Liver (tissue), 9 donors: ENCODE results near the gene ATP5PF. TPM values are rescaled to one million over a fixed set of nuclear protein-coding genes. Genes with fewer than 3 reads are reported as not detected.
"Not testable (repeated sequence)": the region's sequence is repeated elsewhere in the genome, so short reads cannot be mapped to it uniquely, and the experiment has no call there.

Experiments used
- DNase-seq: peaks from one replicate; pipeline ENCODE4 v3.0.0-alpha.2; 2017; ENCODE audit warnings: low spot score
- H3K27ac ChIP-seq, 2 donors: one replicate each; pipeline ENCODE4 v1.7.0; 2013; ENCODE audit warnings: inconsistent platforms in 2 of 2, low read length in 2 of 2, control low read depth in 1 of 2, low read depth in 1 of 2, mild to moderate bottlenecking in 1 of 2
- H3K27me3 ChIP-seq, 4 donors: one replicate each; pipeline versions ENCODE4 v1.6.1 to v1.7.0; 2013; ENCODE audit warnings: low read length in 3 of 4, inconsistent platforms in 1 of 4, mild to moderate bottlenecking in 1 of 4, moderate library complexity in 1 of 4; ENCODE audit not compliant: control insufficient read depth in 4 of 4, insufficient read depth in 4 of 4
- H3K36me3 ChIP-seq, 4 donors: one replicate each; pipeline versions ENCODE4 v1.6.1 to v1.7.0; 2013; ENCODE audit warnings: low read length in 3 of 4, mild to moderate bottlenecking in 3 of 4, low read depth in 1 of 4, moderate library complexity in 1 of 4; ENCODE audit not compliant: control insufficient read depth in 4 of 4, insufficient read depth in 3 of 4
- H3K4me1 ChIP-seq, 4 donors: one replicate each; pipeline versions ENCODE4 v1.6.1 to v1.7.0; 2013; ENCODE audit warnings: low read length in 3 of 4, mild to moderate bottlenecking in 3 of 4, moderate library complexity in 1 of 4; ENCODE audit not compliant: control insufficient read depth in 4 of 4, insufficient read depth in 4 of 4
- H3K4me3 ChIP-seq, 3 donors: one replicate each; pipeline versions ENCODE4 v1.6.1 to v1.7.0; 2013; ENCODE audit warnings: low read length in 3 of 3, control low read depth in 1 of 3, low read depth in 1 of 3, mild to moderate bottlenecking in 1 of 3
- H3K9ac ChIP-seq, 2 donors: one replicate each; pipeline ENCODE4 v1.7.0; 2013; ENCODE audit warnings: low read length in 2 of 2, mild to moderate bottlenecking in 2 of 2, moderate library complexity in 2 of 2, control low read depth in 1 of 2, low read depth in 1 of 2
- H3K9me3 ChIP-seq, 4 donors: one replicate each; pipeline versions ENCODE4 v1.6.1 to v1.7.0; 2013; ENCODE audit warnings: low read length in 3 of 4; ENCODE audit not compliant: control insufficient read depth in 4 of 4
- EGR1 ChIP-seq, 2 donors: IDR thresholded peaks; 2 replicates each; pipeline ENCODE4 v1.6.1; 2016 to 2018; ENCODE audit warnings: antibody characterized with exemption in 2 of 2, low read depth in 2 of 2
- FOXA1 ChIP-seq: IDR thresholded peaks from 2 replicates; pipeline ENCODE4 v1.6.1; 2016; ENCODE audit warnings: antibody characterized with exemption
- FOXA2 ChIP-seq: IDR thresholded peaks from 2 replicates; pipeline ENCODE4 v1.6.1; 2016; ENCODE audit warnings: antibody characterized with exemption
- GABPA ChIP-seq, 2 donors: IDR thresholded peaks in 1 of 2; conservative IDR thresholded peaks in 1 of 2; 2 replicates each; pipeline ENCODE4 v1.6.1; 2016; ENCODE audit warnings: antibody characterized with exemption in 2 of 2, mild to moderate bottlenecking in 1 of 2, moderate library complexity in 1 of 2
- HNF4A ChIP-seq, 2 donors: conservative IDR thresholded peaks; 2 replicates each; pipeline ENCODE4 v1.6.1; 2016; ENCODE audit warnings: antibody characterized with exemption in 2 of 2, mild to moderate bottlenecking in 2 of 2
- HNF4G ChIP-seq: IDR thresholded peaks from 2 replicates; pipeline ENCODE4 v1.6.1; 2016; ENCODE audit warnings: antibody characterized with exemption
- JUND ChIP-seq, 2 donors: IDR thresholded peaks; 2 replicates each; pipeline ENCODE4 v1.6.1; 2016; ENCODE audit warnings: antibody characterized with exemption in 2 of 2
- NR2F2 ChIP-seq: IDR thresholded peaks from 2 replicates; pipeline ENCODE4 v1.6.1; 2016; ENCODE audit warnings: antibody characterized with exemption
- RAD21 ChIP-seq, 2 donors: IDR thresholded peaks; 2 replicates each; pipeline ENCODE4 v1.6.1; 2016; ENCODE audit warnings: antibody characterized with exemption in 2 of 2, mild to moderate bottlenecking in 2 of 2
- RXRA ChIP-seq, 2 donors: IDR thresholded peaks; 2 replicates each; pipeline ENCODE4 v1.6.1; 2017 to 2018; ENCODE audit warnings: antibody characterized with exemption in 2 of 2, mild to moderate bottlenecking in 1 of 2
- SP1 ChIP-seq: IDR thresholded peaks from 2 replicates; pipeline ENCODE4 v1.6.1; 2018; ENCODE audit warnings: antibody characterized with exemption, mild to moderate bottlenecking
- TAF1 ChIP-seq: conservative IDR thresholded peaks from 2 replicates; pipeline ENCODE4 v1.6.1; 2016; ENCODE audit warnings: antibody characterized with exemption, mild to moderate bottlenecking
- YY1 ChIP-seq: IDR thresholded peaks from 2 replicates; pipeline ENCODE4 v1.6.1; 2016; ENCODE audit warnings: antibody characterized with exemption, mild to moderate bottlenecking
- WGBS: extraction: QIAGEN DNeasy Blood & Tissue Kit; methylation state at CpG from one replicate; pipeline ENCODE4 v1.1.7; 2013; 5-methylcytosine and 5-hydroxymethylcytosine counted together
- polyA plus RNA-seq, 2 donors: library from polyadenylated mRNA; stranded (reverse) in 1 of 2; unstranded in 1 of 2; fragments of 200-250 nt in 1 of 2; fragments of >200 nt in 1 of 2; fragmentation: Nextera tagmentation in 1 of 2; extraction: Ambion mirVana in 1 of 2; gene quantifications; one replicate each; pipeline versions ENCODE4 v1.2.1 to v1.2.3, GENCODE V29; 2013 to 2015
- total RNA-seq, 2 donors: library from RNA; depleted of rRNA; stranded (reverse); fragments of >200 nt; gene quantifications; one replicate each; pipeline ENCODE4 v1.2.3, GENCODE V29; 2014
- TF ChIP-seq, protein P1 (sequence below): IDR thresholded peaks from 2 replicates; pipeline ENCODE4 v1.6.1; 2016; ENCODE audit warnings: antibody characterized with exemption, mild to moderate bottlenecking
- TF ChIP-seq, protein P2 (sequence below): IDR thresholded peaks from 2 replicates; pipeline ENCODE4 v1.6.1; 2016; ENCODE audit warnings: antibody characterized with exemption
- TF ChIP-seq, protein P3 (sequence below): fragments of 150-350 bp; IDR thresholded peaks from 2 replicates; pipeline ENCODE4 v1.5.1; 2017; ENCODE audit warnings: improper control_type of control experiment, low read depth, low read length; ENCODE audit not compliant: missing input control
- TF ChIP-seq, protein P4 (sequence below): IDR thresholded peaks from 2 replicates; pipeline ENCODE4 v1.6.1; 2016; ENCODE audit warnings: antibody characterized with exemption
- TF ChIP-seq, protein P5 (sequence below): IDR thresholded peaks from 2 replicates; pipeline ENCODE4 v1.6.1; 2016; ENCODE audit warnings: antibody characterized with exemption
- donor health status: healthy.
- donor health status: healthy.
- donor health status: healthy.
- donor health status: healthy.
- donor health status: healthy.

ATP5PF gene, protein sequence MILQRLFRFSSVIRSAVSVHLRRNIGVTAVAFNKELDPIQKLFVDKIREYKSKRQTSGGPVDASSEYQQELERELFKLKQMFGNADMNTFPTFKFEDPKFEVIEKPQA
- 100 to 1,000 TPM in 1 of 2 donors, 10 to 100 TPM in 1; 77.2 to 101 TPM for total RNA-seq
- 100 to 1,000 TPM; 317 to 637 TPM for polyA plus RNA-seq

DNA sequence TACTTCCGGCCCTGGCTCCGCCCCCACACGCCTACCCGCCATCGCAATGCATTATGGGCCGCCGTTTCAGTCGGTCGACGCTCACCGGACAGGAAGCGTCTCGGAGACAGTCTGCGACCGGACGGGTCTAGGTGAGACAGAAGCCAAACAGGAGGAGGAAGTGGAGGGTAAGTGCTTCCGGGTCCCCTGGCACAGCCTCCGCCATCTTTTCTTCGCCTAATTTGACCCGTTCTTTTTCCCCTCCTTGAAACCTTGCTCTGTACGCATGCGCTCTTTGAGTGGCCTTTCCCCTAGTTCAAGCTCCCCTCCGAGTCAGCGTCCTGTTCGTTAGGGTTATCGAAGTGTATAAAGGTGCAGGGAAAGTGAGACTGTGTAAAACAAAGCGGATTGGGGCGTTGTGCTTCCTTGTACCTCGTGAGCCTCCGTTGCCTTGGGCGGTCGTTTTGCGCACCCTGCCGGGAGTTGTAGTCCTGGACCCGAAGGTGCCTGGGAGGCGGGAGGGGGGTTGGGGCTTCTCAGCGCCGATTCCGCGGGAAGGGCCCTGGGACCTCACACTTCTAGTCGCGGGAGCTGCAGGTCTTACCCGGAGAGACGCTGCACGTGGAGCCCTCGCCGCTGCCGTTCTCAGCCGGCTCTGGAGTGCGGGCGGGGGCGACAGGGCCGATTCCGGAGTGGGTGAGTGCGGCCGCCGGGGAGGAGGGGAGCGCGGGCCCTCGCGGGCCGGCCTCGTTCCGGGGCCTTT lies at the start of gene ATP5PF, which contains the start of gene GABPA:
Gene ATP5PF (minus strand): TSS at position 1 of the 742 bp plus-strand sequence. CDS start 5,110 bp downstream, outside the sequence.
Gene GABPA (plus strand): TSS at position 69 of the 742 bp plus-strand sequence. CDS start 6,627 bp downstream, outside the sequence.
- H3K36me3 ChIP-seq, result no peaks in the 10 kb centered on the region
- no peaks in the 10 kb centered on the region for H3K9me3 ChIP-seq
- H3K4me3 ChIP-seq, result peak within 1 kb of the TSS; percentile 71 to 88 (median 78)
- WGBS, result under 1% methylated on average over 64 of the region's 64 CpGs
- DNase-seq, result peak; percentile 96
- H3K27me3 ChIP-seq, result no peaks in the 10 kb centered on the region
- H3K27ac ChIP-seq, result peak within 1 kb of the TSS; percentile 88 to 98
- TF ChIP-seq SP1 (peak; percentile 73), RAD21 (IDR thresholded peaks at IDR 0.05) (peak in 1 of 2 donors; percentile 20), EGR1 (IDR thresholded peaks at IDR 0.05; ENCODE audit: low read depth in 2 of 2) (peak; percentile 83 to 94), NR2F2 (peak; percentile 82), JUND (IDR thresholded peaks at IDR 0.05) (peak; percentile 19 to 58), HNF4A (conservative IDR thresholded peaks at IDR 0.05) (peak; percentile 23 to 36), TAF1 (peak; percentile 78), YY1 (peak; percentile 99), HNF4G (peak; percentile 43), RXRA (IDR thresholded peaks at IDR 0.05) (peak; percentile 84 to 90), GABPA (IDR thresholded peaks at IDR 0.05 in 1 of 2, conservative IDR thresholded peaks at IDR 0.05 in 1 of 2) (peak; percentile 99), FOXA2 (no peak), FOXA1 (no peak)
- TF ChIP-seq, protein P1, sequence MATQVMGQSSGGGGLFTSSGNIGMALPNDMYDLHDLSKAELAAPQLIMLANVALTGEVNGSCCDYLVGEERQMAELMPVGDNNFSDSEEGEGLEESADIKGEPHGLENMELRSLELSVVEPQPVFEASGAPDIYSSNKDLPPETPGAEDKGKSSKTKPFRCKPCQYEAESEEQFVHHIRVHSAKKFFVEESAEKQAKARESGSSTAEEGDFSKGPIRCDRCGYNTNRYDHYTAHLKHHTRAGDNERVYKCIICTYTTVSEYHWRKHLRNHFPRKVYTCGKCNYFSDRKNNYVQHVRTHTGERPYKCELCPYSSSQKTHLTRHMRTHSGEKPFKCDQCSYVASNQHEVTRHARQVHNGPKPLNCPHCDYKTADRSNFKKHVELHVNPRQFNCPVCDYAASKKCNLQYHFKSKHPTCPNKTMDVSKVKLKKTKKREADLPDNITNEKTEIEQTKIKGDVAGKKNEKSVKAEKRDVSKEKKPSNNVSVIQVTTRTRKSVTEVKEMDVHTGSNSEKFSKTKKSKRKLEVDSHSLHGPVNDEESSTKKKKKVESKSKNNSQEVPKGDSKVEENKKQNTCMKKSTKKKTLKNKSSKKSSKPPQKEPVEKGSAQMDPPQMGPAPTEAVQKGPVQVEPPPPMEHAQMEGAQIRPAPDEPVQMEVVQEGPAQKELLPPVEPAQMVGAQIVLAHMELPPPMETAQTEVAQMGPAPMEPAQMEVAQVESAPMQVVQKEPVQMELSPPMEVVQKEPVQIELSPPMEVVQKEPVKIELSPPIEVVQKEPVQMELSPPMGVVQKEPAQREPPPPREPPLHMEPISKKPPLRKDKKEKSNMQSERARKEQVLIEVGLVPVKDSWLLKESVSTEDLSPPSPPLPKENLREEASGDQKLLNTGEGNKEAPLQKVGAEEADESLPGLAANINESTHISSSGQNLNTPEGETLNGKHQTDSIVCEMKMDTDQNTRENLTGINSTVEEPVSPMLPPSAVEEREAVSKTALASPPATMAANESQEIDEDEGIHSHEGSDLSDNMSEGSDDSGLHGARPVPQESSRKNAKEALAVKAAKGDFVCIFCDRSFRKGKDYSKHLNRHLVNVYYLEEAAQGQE, result peak; percentile 31
- TF ChIP-seq, protein P2, sequence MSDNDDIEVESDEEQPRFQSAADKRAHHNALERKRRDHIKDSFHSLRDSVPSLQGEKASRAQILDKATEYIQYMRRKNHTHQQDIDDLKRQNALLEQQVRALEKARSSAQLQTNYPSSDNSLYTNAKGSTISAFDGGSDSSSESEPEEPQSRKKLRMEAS, result peak; percentile 92
- TF ChIP-seq, protein P3, sequence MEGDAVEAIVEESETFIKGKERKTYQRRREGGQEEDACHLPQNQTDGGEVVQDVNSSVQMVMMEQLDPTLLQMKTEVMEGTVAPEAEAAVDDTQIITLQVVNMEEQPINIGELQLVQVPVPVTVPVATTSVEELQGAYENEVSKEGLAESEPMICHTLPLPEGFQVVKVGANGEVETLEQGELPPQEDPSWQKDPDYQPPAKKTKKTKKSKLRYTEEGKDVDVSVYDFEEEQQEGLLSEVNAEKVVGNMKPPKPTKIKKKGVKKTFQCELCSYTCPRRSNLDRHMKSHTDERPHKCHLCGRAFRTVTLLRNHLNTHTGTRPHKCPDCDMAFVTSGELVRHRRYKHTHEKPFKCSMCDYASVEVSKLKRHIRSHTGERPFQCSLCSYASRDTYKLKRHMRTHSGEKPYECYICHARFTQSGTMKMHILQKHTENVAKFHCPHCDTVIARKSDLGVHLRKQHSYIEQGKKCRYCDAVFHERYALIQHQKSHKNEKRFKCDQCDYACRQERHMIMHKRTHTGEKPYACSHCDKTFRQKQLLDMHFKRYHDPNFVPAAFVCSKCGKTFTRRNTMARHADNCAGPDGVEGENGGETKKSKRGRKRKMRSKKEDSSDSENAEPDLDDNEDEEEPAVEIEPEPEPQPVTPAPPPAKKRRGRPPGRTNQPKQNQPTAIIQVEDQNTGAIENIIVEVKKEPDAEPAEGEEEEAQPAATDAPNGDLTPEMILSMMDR, result no peak
- TF ChIP-seq, protein P4, sequence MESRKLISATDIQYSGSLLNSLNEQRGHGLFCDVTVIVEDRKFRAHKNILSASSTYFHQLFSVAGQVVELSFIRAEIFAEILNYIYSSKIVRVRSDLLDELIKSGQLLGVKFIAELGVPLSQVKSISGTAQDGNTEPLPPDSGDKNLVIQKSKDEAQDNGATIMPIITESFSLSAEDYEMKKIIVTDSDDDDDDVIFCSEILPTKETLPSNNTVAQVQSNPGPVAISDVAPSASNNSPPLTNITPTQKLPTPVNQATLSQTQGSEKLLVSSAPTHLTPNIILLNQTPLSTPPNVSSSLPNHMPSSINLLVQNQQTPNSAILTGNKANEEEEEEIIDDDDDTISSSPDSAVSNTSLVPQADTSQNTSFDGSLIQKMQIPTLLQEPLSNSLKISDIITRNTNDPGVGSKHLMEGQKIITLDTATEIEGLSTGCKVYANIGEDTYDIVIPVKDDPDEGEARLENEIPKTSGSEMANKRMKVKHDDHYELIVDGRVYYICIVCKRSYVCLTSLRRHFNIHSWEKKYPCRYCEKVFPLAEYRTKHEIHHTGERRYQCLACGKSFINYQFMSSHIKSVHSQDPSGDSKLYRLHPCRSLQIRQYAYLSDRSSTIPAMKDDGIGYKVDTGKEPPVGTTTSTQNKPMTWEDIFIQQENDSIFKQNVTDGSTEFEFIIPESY, result peak; percentile 88
- TF ChIP-seq, protein P5, sequence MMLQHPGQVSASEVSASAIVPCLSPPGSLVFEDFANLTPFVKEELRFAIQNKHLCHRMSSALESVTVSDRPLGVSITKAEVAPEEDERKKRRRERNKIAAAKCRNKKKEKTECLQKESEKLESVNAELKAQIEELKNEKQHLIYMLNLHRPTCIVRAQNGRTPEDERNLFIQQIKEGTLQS, result peak; percentile 61
- H3K4me1 ChIP-seq, result peaks cover 8 to 42% (median 33%) of the 10 kb centered on the region in 4 donors
- peak within 1 kb of the TSS; percentile 80 to 97 for H3K9ac ChIP-seq

DNA sequence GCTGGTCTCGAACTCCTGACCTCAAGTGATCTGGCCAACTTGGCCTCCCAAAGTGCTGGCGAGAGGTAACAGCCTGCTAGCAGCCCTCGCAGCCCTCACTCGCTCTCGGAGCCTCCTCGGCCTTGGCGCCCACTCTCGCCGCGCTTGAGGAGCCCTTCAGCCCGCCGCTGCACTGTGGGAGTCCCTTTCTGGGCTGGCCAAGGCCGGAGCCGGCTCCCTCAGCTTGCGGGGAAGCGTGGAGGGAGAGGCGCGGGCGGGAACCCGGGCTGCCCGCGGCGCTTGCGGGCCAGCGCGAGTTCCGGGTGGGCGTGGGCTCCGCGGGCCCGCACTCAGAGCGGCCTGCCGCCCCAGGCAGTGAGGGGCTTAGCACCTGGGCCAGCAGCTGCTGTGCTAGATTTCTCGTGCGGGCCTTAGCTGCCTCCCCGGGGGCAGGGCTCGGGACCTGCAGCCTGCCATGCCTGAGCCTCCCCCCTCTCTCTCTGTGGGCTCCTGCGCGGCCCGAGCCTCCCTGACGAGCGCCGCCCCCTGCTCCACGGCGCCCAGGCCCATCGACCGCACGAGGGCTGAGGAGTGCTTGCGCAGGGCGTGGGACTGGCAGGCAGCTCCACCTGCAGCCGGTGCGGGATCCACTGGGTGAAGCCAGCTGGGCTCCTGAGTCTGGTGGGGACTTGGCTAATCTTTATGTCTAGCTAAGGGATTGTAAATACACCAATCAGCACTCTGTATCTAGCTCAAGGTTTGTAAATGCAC lies 43.6 kb upstream of the ATP5PF start:
- 88% methylated on average over 52 of the region's 52 CpGs for WGBS
- not testable (repeated sequence) for H3K4me3 ChIP-seq, H3K9ac ChIP-seq, H3K36me3 ChIP-seq, DNase-seq, H3K4me1 ChIP-seq, H3K27ac ChIP-seq, H3K27me3 ChIP-seq, H3K9me3 ChIP-seq
